ENCODE measurements around the gene CLCNKB. TPM values are rescaled to one million over a fixed set of nuclear protein-coding genes. Genes with fewer than 3 reads are reported as not detected.

CLCNKB gene
- total RNA-seq, 1 experiment from 2014 or later: not detected

DNA sequence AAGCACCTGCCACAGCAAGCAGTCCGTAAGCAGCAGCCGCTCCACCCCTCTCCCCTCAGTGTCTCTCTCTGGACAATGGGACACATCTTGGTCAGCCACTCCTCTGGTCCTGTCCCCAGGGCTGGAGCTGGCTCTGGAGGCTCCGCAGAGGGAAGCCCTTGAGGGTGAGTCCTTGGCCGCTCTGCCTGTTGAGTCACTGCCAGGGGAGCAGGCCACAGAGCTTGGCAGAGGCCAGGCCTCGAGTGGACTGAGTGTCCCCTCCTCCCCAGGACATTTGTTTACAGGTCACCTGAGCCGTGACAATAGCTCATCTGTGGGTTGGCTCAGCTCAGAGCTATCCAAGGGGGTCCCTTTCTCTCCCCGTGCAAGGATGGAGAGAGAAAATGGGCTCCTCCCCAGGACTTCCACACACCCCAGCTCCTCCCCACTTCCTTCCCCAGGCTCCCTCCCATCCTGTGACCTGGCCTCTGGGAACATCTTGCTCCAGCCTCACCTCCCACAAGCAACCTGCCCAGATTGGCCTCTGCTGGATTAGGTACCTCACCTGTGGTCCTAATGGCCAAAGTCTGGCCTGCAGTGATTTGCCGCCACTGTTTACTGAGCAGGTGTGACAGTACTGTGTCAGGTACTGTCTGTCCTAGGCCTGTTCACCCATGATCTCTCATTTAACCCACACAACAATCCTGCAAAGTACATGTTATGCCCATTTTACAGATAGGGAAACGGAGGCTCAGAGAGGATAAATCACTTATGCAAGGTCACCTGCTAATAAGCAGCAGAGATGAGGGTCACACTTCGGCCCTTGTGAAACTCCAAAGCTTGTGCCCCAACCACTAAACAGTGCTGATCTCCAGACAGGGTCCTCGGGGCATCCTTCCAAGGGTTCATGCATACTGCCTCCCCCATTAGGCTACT is 25.0 kb downstream of the CLCNKB start:
- peak; percentile 37 for DNase-seq (ENCODE audit: low read depth)
- in situ Hi-C loops (cut with HindIII; ENCODE audit: low pct_unique_long_range_greater_than_20kb, low sequenced_read_pairs): no loop called here

DNA sequence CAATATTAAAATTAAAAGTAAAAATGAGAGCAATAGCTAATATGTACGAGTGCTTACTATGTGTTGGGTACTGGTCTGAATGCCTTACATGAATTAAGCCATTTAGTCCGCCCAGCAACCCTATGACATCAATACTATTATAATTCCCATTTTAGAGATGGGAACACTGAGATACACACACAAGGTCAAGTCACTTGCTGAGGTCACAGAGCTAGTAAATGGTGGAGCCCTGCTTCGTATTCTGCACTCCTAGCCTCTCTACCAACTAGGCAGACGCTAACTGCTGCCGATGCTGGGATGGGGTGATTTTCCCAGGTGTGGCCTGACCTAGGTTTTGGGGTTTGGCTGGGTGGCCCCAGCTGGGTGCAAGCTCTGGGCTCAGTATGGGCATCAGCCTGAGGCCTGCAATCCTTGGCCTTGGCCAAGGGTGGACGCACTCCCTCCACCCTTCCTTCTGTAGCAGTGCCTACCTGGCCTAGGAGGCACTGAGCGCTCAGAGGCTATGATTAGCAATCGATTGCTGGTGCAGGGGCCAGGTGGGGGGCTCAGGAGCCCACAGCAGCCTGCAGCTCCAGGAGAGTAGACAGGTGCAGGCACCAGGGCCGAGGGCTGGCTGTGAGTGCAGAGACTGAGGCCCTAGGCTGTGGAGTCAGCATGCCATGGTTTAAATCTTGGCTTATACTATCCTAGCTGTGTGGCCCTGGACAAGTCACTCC is 27.2 kb downstream of the CLCNKB start:
- in situ Hi-C loops (cut with HindIII; ENCODE audit: low pct_unique_long_range_greater_than_20kb, low sequenced_read_pairs): no loop called here
- DNase-seq (ENCODE audit: low read depth): no peak

DNA sequence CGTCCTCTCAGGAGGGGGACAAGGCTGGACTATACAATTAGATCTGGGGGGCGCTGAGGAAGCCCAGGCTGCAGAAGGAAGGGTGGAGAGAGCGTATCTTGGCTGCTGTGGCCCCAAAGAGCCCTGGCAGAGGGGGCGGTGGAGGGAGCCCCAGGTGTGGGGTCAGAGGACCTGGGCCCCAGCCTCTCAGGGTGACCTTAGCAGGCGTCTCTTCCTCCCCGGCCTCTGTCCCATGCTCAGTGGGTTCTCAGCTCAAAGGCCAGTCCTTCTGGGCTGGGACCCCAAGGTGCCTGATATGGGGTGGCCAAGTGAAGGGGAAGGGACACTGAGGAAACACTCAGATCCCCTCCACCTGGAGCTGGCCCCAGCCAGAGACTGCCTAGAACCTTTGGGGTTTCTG is 28.0 kb downstream of the CLCNKB start:
- DNase-seq (ENCODE audit: low read depth): no peak
- in situ Hi-C loops (cut with HindIII; ENCODE audit: low pct_unique_long_range_greater_than_20kb, low sequenced_read_pairs): no loop called here

DNA sequence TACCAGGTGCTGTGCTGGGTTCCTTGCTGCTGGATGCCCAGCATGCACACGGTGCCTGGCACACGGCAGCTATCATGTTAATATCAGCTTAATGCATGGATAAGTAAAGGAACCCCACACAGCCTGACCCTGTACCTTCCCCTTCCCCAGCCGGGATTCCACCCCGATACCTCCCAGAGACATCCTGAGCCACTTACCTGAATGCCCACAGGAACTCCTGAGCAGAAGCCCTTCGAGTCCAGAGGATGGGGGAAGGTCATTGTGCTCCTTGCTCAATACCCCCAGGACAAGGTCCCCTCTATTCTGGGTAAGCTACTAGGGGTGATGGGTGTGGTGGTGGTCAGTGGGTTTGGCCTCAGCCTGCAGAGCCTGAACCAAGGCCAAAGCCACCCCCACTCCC is 28.5 kb downstream of the CLCNKB start:
- in situ Hi-C loops (cut with HindIII; ENCODE audit: low pct_unique_long_range_greater_than_20kb, low sequenced_read_pairs): no loop called here
- no peak for DNase-seq (ENCODE audit: low read depth)

DNA sequence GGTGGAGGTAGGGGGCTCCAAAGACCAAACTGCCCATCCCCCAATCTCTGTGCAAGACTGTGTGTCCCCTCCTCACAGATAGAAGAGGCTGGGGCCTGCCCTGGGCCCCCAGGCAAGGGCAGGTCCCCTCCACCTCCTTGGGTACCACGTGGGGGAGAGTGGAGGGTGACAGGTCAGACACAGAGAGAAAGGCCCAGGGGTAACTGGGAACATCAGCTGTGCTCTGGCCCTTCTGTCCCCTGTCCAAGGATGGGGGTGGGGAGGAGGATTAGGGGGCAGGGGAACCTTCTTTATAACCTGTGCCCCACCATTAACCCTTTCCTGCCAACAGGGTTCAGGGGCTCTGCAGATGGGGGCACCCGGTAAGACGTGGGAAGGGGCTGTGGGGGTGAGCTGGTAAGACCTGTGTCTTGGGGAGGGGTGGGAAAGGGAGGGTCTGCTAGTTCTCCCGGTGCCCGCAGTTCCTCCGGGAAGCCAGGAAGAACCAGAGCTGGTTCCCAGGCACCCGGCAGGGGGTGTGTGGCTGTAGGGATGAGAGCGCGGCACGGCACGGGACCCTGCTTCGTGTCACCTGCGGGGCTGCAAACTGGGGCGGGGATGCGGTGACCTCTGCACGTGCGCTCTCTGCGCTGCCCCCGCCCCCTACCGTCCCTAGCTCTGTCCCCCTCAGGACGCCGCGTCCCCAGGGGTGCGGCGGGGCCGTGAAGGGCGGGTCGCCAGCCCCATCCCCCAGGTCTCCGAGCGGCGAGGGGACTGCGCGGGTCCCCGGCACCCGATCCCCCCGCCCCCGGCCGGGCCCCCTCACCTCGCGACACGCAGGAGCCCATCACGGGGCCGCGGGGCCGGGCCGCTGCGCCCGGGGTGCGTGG is 29.3 kb downstream of the CLCNKB start:
- no peak for DNase-seq (ENCODE audit: low read depth)
- in situ Hi-C loops (cut with HindIII; ENCODE audit: low pct_unique_long_range_greater_than_20kb, low sequenced_read_pairs): no loop called here

- in situ Hi-C loops (cut with HindIII; ENCODE audit: low pct_unique_long_range_greater_than_20kb, low sequenced_read_pairs): no loop called here
- DNase-seq (ENCODE audit: low read depth): no peak
Observed at GRCh38 chr1:16073490-16074119, 30.0 kb downstream of the CLCNKB start, which contains the start of gene FAM131C. Gene FAM131C (minus strand): TSS chr1:16073651. CDS start chr1:16073442, 209 bp downstream.

- no peak for DNase-seq (ENCODE audit: low read depth)
- in situ Hi-C loops (cut with HindIII; ENCODE audit: low pct_unique_long_range_greater_than_20kb, low sequenced_read_pairs): no loop called here
Observed at GRCh38 chr1:16074217-16074616, 30.6 kb downstream of the CLCNKB start.

GRCh38 chr1:16075337-16076030 is 31.9 kb downstream of the CLCNKB start:
- in situ Hi-C loops (cut with HindIII; ENCODE audit: low pct_unique_long_range_greater_than_20kb, low sequenced_read_pairs): no loop called here

GRCh38 chr1:16076031-16076864 is 32.7 kb downstream of the CLCNKB start:
- DNase-seq (ENCODE audit: low read depth): peak; percentile 91

More at GRCh38 chr1:16075337-16076030, 31.9 kb downstream of the CLCNKB start:
- peak; percentile 26 for DNase-seq (ENCODE audit: low read depth)

GRCh38 chr1:16076865-16077238 is 33.3 kb downstream of the CLCNKB start:
- in situ Hi-C loops (cut with HindIII; ENCODE audit: low pct_unique_long_range_greater_than_20kb, low sequenced_read_pairs): no loop called here
- DNase-seq (ENCODE audit: low read depth): peak; percentile 90

More at GRCh38 chr1:16076031-16076864, 32.7 kb downstream of the CLCNKB start:
- in situ Hi-C loops (cut with HindIII; ENCODE audit: low pct_unique_long_range_greater_than_20kb, low sequenced_read_pairs): no loop called here

DNA sequence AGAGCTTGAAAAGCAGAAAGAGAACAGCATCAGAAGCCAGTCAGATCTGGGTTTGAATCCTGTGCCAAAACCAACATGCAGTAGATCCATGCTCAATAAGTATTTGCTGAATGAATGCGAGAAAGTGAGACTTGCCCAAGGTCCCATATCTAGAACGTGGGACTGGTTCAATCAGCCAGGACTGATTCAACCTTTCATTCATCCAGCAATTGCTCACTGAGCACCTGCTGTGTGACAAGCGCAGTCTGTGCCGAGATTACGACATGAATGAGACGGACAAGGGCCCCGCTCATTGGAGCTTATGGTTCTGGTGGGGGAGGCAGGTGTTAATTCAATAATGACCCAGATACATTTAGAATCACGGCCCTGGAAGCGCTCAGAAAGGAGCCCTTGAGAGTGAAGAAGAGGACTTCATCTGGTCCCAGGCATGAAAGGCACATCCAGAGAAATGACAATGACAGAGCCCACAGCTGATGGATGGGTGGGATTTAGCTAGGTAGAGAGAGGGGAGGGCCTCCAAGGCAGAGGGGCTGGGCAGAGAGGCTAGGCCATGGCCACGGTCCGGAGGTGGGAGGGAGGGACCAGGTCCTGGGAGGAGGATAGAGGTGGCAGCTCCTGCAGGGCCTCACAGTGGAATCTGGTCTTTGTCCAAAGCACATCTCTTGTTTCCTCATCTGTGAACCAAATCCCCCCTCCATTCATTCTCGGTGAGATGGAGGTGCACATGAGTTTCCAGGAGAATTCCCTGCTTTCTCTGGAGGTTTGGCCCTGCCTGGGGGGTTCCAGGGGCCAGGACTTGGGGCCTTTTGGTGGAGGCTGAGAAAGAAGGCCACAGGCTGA is 34.0 kb downstream of the CLCNKB start:
- in situ Hi-C loops (cut with HindIII; ENCODE audit: low pct_unique_long_range_greater_than_20kb, low sequenced_read_pairs): no loop called here
- no peak for DNase-seq (ENCODE audit: low read depth)

DNA sequence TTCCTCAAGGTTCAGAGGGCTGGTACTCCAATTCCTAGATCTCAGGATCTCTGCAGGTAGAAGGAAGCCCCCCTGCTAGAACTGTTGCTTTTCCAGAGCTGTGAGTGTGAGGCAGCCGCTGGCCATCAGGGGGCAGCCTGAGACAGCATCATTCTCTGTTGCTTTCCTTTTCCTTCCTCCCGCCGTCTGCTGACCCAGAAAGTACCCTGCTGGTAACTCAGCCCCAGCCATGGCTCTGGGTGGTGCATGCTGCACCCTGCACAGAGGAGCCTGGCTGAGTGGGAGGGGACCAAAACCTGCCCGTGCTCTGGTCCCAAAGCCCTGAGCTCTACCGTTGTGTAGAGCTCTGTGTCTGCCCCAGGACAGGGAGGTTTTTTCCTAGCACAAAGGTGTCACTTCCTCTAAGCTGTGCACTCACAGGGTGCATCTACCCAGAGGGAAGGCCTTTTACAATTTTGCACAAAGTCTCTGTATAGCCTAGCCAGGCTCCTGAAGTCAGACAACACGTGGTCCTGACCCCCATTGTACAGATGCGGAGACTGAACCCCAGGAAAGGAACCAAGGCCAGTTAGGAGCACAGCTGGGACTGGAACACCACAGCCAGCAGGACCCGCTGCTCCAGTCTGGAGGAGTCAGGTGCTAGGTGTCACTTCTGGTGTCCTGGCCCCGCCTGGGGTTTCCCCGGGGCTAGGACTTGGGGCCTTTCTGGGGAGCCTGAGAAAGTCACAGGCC is 35.5 kb downstream of the CLCNKB start:
- in situ Hi-C loops (cut with HindIII; ENCODE audit: low pct_unique_long_range_greater_than_20kb, low sequenced_read_pairs): no loop called here
- DNase-seq (ENCODE audit: low read depth): peak; percentile 77

- in situ Hi-C loops (cut with HindIII; ENCODE audit: low pct_unique_long_range_greater_than_20kb, low sequenced_read_pairs): no loop called here
- DNase-seq (ENCODE audit: low read depth): no peak
Observed at GRCh38 chr1:16080422-16081150, 37.0 kb downstream of the CLCNKB start.

GRCh38 chr1:16081636-16082035 is 38.1 kb downstream of the CLCNKB start:
- DNase-seq (ENCODE audit: low read depth): no peak
- in situ Hi-C loops (cut with HindIII; ENCODE audit: low pct_unique_long_range_greater_than_20kb, low sequenced_read_pairs): no loop called here
